Femur (tissue), 1 donor: ENCODE data around the gene PSME4.
"Not testable (repeated sequence)": the region's sequence is repeated elsewhere in the genome, so short reads cannot be mapped to it uniquely, and the experiment has no call there.

ENCODE experiments used
- DNase-seq: peaks from one replicate; pipeline ENCODE4 v3.0.0-alpha.2; 2017

The PSME4 gene

GRCh38 chr2:53964987-53965687 is 5.7 kb downstream of the PSME4 start:
- no peak for DNase-seq

- DNase-seq: no peak
These were observed 6.4 kb downstream of the PSME4 start for GRCh38 chr2:53964257-53964952.

GRCh38 chr2:53961478-53962216 is 9.1 kb downstream of the PSME4 start:
- DNase-seq: not testable (repeated sequence)

GRCh38 chr2:53960476-53960875 is 10.3 kb downstream of the PSME4 start:
- no peak for DNase-seq

- no peak for DNase-seq
These were observed 12.3 kb downstream of the PSME4 start for GRCh38 chr2:53958443-53958842.

- DNase-seq: no peak
These were observed 18.3 kb downstream of the PSME4 start for GRCh38 chr2:53952519-53952918.

GRCh38 chr2:53949457-53949856 is 21.3 kb downstream of the PSME4 start:
- no peak for DNase-seq

GRCh38 chr2:53945538-53945937 is 25.3 kb downstream of the PSME4 start:
- no peak for DNase-seq

- no peak for DNase-seq
These were observed 26.3 kb downstream of the PSME4 start for GRCh38 chr2:53944542-53944941.

GRCh38 chr2:53942280-53942679 is 28.5 kb downstream of the PSME4 start:
- no peak for DNase-seq

GRCh38 chr2:53941749-53942148 is 29.0 kb downstream of the PSME4 start:
- no peak for DNase-seq

- no peak for DNase-seq
These were observed 31.1 kb downstream of the PSME4 start for GRCh38 chr2:53939656-53940055.

GRCh38 chr2:53938904-53939303 is 31.9 kb downstream of the PSME4 start:
- no peak for DNase-seq

GRCh38 chr2:53933329-53933728 is 37.5 kb downstream of the PSME4 start:
- no peak for DNase-seq

GRCh38 chr2:53926321-53926720 is 44.5 kb downstream of the PSME4 start:
- not testable (repeated sequence) for DNase-seq

- no peak for DNase-seq
These were observed 57.1 kb downstream of the PSME4 start for GRCh38 chr2:53913721-53914120.

GRCh38 chr2:53911434-53912189 is 59.2 kb downstream of the PSME4 start:
- no peak for DNase-seq

- no peak for DNase-seq
These were observed 63.2 kb downstream of the PSME4 start for GRCh38 chr2:53907582-53907981.

- DNase-seq: no peak
These were observed 65.4 kb downstream of the PSME4 start for GRCh38 chr2:53905396-53905795.

- no peak for DNase-seq
These were observed 67.8 kb downstream of the PSME4 start for GRCh38 chr2:53903011-53903410.

- no peak for DNase-seq
These were observed 69.6 kb downstream of the PSME4 start for GRCh38 chr2:53901192-53901591.

- DNase-seq: no peak
These were observed 73.9 kb downstream of the PSME4 start for GRCh38 chr2:53896864-53897263.
